ENCODE data around the gene SYNDIG1. TPM values are rescaled to one million over a fixed set of nuclear protein-coding genes. Genes with fewer than 3 reads are reported as not detected.

Gene SYNDIG1
- total and polyA plus RNA-seq, 2 of the 4 experiments (the other 2 are of a cell fraction) = not detected

DNA sequence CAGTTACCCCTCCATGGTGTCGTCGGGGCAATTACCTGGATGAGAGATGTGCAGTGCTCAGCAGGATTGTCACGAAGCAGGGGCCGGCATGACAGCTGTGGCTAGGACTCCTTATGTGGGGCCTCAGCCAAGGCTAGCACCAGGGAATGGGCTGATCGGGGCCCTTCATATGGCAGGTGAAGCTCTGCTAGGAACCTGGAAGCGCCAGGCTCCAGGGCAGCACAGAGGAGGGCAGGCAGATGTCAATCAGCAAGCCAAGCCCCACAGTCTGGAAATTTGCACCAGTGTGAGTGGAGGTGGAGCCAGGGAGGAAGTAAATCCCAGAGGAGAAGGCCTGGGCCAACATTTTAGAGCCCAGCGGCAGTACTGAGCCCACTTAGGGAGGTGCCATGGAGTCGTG, 21.2 kb downstream of the SYNDIG1 start:
- H2BK20ac ChIP-seq (ENCODE audit: low read depth, low read length) = no peak overlapping the region
- DNase-seq = no peak
- H3K4me3 ChIP-seq (ENCODE audit: insufficient read depth, low read depth, low read length) = no peak overlapping the region
- no TSS peak for BruUV-seq (replicated peaks)
- ATAC-seq (ENCODE audit: low read depth) = no peak
- ChIA-PET POLR2A (ENCODE audit: unreplicated experiment) (no interaction called here), CTCF (no interaction called here)
- H2AFZ ChIP-seq (replicated peaks; ENCODE audit: low read length, poor library complexity) = no peak overlapping the region
- no peak overlapping the region for H2BK5ac ChIP-seq (ENCODE audit: low read depth, low read length, poor library complexity, severe bottlenecking)
- no peak overlapping the region for H3K27ac ChIP-seq (ENCODE audit: insufficient read depth, low read length)
- H2AK5ac ChIP-seq (ENCODE audit: low read depth, low read length) = no peak overlapping the region
- no peaks in the 10 kb centered on the region for H3K36me3 ChIP-seq (ENCODE audit: control insufficient read depth, insufficient read depth, low read length)
- H2AK9ac ChIP-seq (replicated peaks; ENCODE audit: low read depth, low read length, poor library complexity) = no peak overlapping the region
- H2BK15ac ChIP-seq (ENCODE audit: low read depth, low read length) = no peak overlapping the region
- H3K27me3 ChIP-seq (ENCODE audit: control insufficient read depth, insufficient read depth, low read length) = no peaks in the 10 kb centered on the region
- no peak overlapping the region for H4K5ac ChIP-seq (ENCODE audit: low read depth, low read length)
- no peak overlapping the region for H3K9ac ChIP-seq (ENCODE audit: low read depth, low read length)
- H3K4me2 ChIP-seq (ENCODE audit: low read depth, low read length) = no peak overlapping the region
- in situ Hi-C loops (cut with MboI; ENCODE audit: low sequenced_read_pairs) = no loop called here
- no peak overlapping the region for H2BK120ac ChIP-seq (ENCODE audit: low read depth, low read length)
- no peaks in the 10 kb centered on the region for H3K4me1 ChIP-seq (ENCODE audit: control insufficient read depth, insufficient read depth, low read length)
- H3K23ac ChIP-seq (ENCODE audit: low read depth, low read length) = no peak overlapping the region
- no peak overlapping the region for H4K8ac ChIP-seq (ENCODE audit: low read depth in 2 of 2, low read length in 2 of 2)
- intact Hi-C loops (cut with micrococcal nuclease) = no loop called here
- no peak overlapping the region for H3K14ac ChIP-seq (replicated peaks; ENCODE audit: low read depth, low read length)
- H3K79me1 ChIP-seq (ENCODE audit: low read depth in 1 of 2, low read length in 2 of 2) = no peaks in the 10 kb centered on the region
- H4K20me1 ChIP-seq (ENCODE audit: insufficient read depth, low read length) = no peaks in the 10 kb centered on the region
- H3K9me3 ChIP-seq (ENCODE audit: control insufficient read depth, insufficient read depth, low read length) = no peaks in the 10 kb centered on the region
- peaks cover 7% of the 10 kb centered on the region; the same call in 1 of the 2 replicates for H3K9me1 ChIP-seq (ENCODE audit: insufficient read depth, low read length)
- no peak overlapping the region for H4K91ac ChIP-seq (ENCODE audit: insufficient read depth, low read depth, low read length)
- TF ChIP-seq CTCF (conservative IDR thresholded peaks at IDR 0.05; ENCODE audit: low read depth, low read length) = no peak
- no peak for TF ChIP-seq FOS (IDR thresholded peaks at IDR 0.05; ENCODE audit: low read depth, low read length)
- TF ChIP-seq CEBPB (IDR thresholded peaks at IDR 0.05; ENCODE audit: low read depth, low read length) = no peak
- TF ChIP-seq MXI1 (IDR thresholded peaks at IDR 0.05; ENCODE audit: borderline replicate concordance, low read depth, low read length) = no peak
- no peak for TF ChIP-seq NFE2L2 (IDR thresholded peaks at IDR 0.05; ENCODE audit: low read depth, low read length)
- no peak for TF ChIP-seq POLR2A (IDR thresholded peaks at IDR 0.05; ENCODE audit: low read depth, low read length)
- no peak for TF ChIP-seq BHLHE40 (IDR thresholded peaks at IDR 0.05; ENCODE audit: low read depth, low read length)
- TF ChIP-seq, protein P1, sequence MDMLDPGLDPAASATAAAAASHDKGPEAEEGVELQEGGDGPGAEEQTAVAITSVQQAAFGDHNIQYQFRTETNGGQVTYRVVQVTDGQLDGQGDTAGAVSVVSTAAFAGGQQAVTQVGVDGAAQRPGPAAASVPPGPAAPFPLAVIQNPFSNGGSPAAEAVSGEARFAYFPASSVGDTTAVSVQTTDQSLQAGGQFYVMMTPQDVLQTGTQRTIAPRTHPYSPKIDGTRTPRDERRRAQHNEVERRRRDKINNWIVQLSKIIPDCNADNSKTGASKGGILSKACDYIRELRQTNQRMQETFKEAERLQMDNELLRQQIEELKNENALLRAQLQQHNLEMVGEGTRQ (IDR thresholded peaks at IDR 0.05; ENCODE audit: low read depth, low read length) = no peak
- no peak for TF ChIP-seq RFX5 (IDR thresholded peaks at IDR 0.05; ENCODE audit: low read depth, low read length)
- no peak for TF ChIP-seq RCOR1 (IDR thresholded peaks at IDR 0.05; ENCODE audit: insufficient replicate concordance, low read length)
- no peak for TF ChIP-seq SMC3 (IDR thresholded peaks at IDR 0.05; ENCODE audit: low read depth, low read length)
- no peak for TF ChIP-seq CHD1 (IDR thresholded peaks at IDR 0.05; ENCODE audit: low read depth, low read length)
- TF ChIP-seq RAD21 (IDR thresholded peaks at IDR 0.05; ENCODE audit: low read length) = no peak
- TF ChIP-seq MAFK (IDR thresholded peaks at IDR 0.05; ENCODE audit: low read depth, low read length) = no peak
- TF ChIP-seq ELK1 (IDR thresholded peaks at IDR 0.05; ENCODE audit: borderline replicate concordance, low read depth, low read length) = no peak
- H3K56ac ChIP-seq (ENCODE audit: extremely low read depth, insufficient read depth, low read length) = no peak overlapping the region
- H3K18ac ChIP-seq (ENCODE audit: low read depth, low read length) = no peak overlapping the region
- dilution Hi-C loops (cut with HindIII; ENCODE audit: low sequenced_read_pairs, unreplicated experiment) = no loop called here
- WGBS, 2 experiments (ENCODE audit: extremely low coverage in 2 of 2, insufficient read length in 1 of 2) = 73% methylated on average over 4 of the region's 8 CpGs; no CpG with 5 or more reads in 1 of the 2 experiments
- H3K4ac ChIP-seq (ENCODE audit: low read depth, low read length) = no peak overlapping the region

Data from IMR-90 (cell line).